T-helper 2 cell treated with Interferon-gamma antibody and Interleukin-4, amounts not matched to agents 100 ng/mL and 5 ng/mL, for 36 hours (primary cell): ENCODE results near the gene TMOD2. TPM values are rescaled to one million over a fixed set of nuclear protein-coding genes. Genes with fewer than 3 reads are reported as not detected.

Experiments used
- intact Hi-C: fragments of 100-400 bp; cut with micrococcal nuclease; formaldehyde crosslinking; loops from one replicate; pipeline ENCODE4 v1.15.1; 2023
- total RNA-seq: library from RNA; stranded (reverse); gene quantifications from 2 replicates; pipeline ENCODE4 v1.2.3, GENCODE V29; 2022

The TMOD2 gene
- total RNA-seq, 1 donor from 2014 or later, result 4.1 TPM

- intact Hi-C loops, result no loop called here
These were observed 97.4 kb downstream of the TMOD2 start for GRCh38 chr15:51848811-51849210.

GRCh38 chr15:51849860-51850259 lies 98.5 kb downstream of the TMOD2 start:
- intact Hi-C loops, result no loop called here

GRCh38 chr15:51853998-51854397 lies 102.6 kb downstream of the TMOD2 start:
- intact Hi-C loops, result no loop called here

- intact Hi-C loops, result no loop called here
These were observed 104.2 kb downstream of the TMOD2 start for GRCh38 chr15:51855612-51856011.

GRCh38 chr15:51856714-51857380 lies 105.5 kb downstream of the TMOD2 start:
- intact Hi-C loops, result no loop called here

- intact Hi-C loops, result loop anchor here (1.0 kb wide), 1 partner anchor 32 kb away; the partner anchor contains the start of gene TMOD3
These were observed 110.4 kb downstream of the TMOD2 start for GRCh38 chr15:51861557-51862359.

GRCh38 chr15:51863131-51863530 lies 111.7 kb downstream of the TMOD2 start:
- intact Hi-C loops, result no loop called here

GRCh38 chr15:51864408-51865056 lies 113.1 kb downstream of the TMOD2 start:
- intact Hi-C loops, result no loop called here

GRCh38 chr15:51865317-51865716 lies 113.9 kb downstream of the TMOD2 start:
- intact Hi-C loops, result no loop called here

Other genes with a start within 250 kb of the TMOD2 start
- gene DMXL2, start 128.8 kb upstream of the TMOD2 start, total RNA-seq, result 3.7 and 4.4 TPM in 2 replicates
- gene SCG3, start 70.1 kb upstream of the TMOD2 start, total RNA-seq, result not detected in 2 replicates
- 13.2 and 14.3 TPM in 2 replicates for gene LYSMD2, start 13.9 kb upstream of the TMOD2 start, total RNA-seq
- 60.5 and 60.8 TPM in 2 replicates for gene TMOD3, start 78.1 kb downstream of the TMOD2 start, total RNA-seq
- 41.2 and 42.9 TPM in 2 replicates for gene LEO1, start 220.2 kb downstream of the TMOD2 start, total RNA-seq